ENCODE data around the gene FARSA.

Gene FARSA

DNA sequence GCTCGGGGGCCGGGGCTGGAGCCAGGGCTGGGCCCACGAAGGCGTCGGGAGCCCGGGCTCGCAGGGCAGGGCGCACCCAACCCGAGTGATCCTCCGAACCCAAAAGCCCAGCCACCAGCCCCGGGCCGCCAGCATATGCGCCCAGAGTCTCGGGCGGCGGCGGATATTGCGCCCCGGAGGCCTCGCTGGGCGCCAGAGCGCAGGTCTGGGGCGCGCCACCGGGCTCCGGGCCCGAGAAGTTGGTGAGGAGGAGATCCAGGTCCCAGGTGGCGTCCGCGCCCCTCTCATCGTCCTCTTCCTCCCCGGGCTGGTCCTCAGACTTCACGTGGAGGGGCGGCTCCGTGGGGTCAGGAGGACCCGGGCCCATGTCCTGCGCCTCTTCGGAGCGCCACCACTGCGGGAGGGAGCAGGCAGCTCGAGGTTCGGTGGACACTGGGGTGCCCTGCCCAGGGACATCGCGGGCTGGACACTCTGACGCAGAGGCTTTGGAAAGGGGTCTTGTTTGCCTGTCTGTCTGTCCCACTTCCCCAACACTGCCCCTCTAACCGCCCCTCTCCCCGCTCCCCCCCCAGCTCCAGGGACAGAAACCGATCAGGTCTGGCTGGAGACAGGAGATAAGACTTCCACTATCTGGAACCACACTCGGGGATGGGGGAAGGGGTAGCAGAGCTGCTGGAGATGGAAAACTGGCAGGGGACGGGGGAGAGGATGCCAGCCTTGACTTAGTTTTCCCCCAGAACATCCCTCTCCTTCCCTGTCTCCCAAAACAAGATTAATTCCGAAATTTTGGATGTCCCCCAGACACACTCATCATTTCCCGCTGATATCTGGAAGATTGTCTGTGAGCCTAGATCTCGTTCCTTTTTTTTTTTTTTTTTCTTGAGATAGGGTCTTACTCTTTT lies 47.5 kb downstream of the FARSA start:
- H3K4me3 ChIP-seq (ENCODE audit: low read depth, low read length) = peak overlapping the region; percentile 55
- no peak for DNase-seq
- TF ChIP-seq, protein P1, sequence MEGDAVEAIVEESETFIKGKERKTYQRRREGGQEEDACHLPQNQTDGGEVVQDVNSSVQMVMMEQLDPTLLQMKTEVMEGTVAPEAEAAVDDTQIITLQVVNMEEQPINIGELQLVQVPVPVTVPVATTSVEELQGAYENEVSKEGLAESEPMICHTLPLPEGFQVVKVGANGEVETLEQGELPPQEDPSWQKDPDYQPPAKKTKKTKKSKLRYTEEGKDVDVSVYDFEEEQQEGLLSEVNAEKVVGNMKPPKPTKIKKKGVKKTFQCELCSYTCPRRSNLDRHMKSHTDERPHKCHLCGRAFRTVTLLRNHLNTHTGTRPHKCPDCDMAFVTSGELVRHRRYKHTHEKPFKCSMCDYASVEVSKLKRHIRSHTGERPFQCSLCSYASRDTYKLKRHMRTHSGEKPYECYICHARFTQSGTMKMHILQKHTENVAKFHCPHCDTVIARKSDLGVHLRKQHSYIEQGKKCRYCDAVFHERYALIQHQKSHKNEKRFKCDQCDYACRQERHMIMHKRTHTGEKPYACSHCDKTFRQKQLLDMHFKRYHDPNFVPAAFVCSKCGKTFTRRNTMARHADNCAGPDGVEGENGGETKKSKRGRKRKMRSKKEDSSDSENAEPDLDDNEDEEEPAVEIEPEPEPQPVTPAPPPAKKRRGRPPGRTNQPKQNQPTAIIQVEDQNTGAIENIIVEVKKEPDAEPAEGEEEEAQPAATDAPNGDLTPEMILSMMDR (IDR thresholded peaks at IDR 0.05; ENCODE audit: low read depth, low read length) = no peak

DNA sequence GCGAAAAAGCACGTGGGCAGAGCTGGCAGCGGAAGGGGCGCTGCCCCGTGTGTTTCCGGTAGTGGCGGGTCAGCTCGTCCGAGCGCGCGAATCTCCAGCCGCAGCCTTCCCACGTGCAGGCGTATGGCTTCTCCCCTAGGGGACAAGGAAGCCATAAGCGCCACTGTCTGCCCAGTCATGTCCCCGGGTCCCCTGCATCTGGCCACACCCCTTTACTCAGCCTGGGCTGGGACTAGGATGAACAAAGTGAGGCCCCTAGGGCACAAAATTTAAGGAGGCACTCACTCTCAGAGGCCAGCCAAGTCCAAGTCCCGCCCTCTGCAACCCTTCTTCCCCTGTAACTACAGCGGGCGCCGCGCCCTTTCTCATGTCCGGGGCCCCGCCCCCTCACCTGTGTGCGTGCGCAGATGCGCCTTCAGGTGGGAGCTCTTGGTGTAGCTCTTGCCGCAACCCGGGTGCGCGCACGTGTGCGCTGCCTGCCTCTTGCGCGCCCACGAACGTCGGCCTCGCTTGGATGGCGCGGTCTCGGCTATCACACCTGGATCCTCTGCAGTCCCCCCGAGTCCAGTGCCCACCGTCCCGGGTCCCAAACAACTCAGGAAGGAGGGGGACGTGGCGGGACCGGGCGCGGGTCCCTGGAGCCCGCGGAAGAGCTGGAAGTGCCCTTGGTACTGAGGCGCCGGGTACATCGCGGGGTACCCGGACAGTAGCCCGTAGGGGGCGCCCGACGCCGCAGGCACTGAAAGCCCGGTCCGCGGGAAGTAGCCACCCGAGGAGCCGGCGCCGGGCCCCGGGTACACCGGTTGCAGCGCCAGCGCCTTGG lies 48.4 kb downstream of the FARSA start:
- Histone ChIP-seq H3K4me3 (ENCODE audit: low read depth, low read length) (peak overlapping the region; percentile 55), H3K9me3 (ENCODE audit: severe bottlenecking) (peaks cover 6% of the 10 kb centered on the region), H3K36me3 (no peaks in the 10 kb centered on the region), H3K27ac (peak overlapping the region; percentile 74), H3K27me3 (ENCODE audit: insufficient read depth, low read depth, severe bottlenecking) (no peaks in the 10 kb centered on the region)
- TF ChIP-seq, protein P1 (IDR thresholded peaks at IDR 0.05; ENCODE audit: low read depth, low read length) = peak; percentile 79
- DNase-seq = peak; percentile 94

More for the DNA sequence above, 47.5 kb downstream of the FARSA start:
- Histone ChIP-seq H3K36me3 (no peaks in the 10 kb centered on the region), H3K9me3 (ENCODE audit: severe bottlenecking) (peaks cover 6% of the 10 kb centered on the region), H3K27me3 (ENCODE audit: insufficient read depth, low read depth, severe bottlenecking) (no peaks in the 10 kb centered on the region), H3K27ac (peak overlapping the region; percentile 74)

DNA sequence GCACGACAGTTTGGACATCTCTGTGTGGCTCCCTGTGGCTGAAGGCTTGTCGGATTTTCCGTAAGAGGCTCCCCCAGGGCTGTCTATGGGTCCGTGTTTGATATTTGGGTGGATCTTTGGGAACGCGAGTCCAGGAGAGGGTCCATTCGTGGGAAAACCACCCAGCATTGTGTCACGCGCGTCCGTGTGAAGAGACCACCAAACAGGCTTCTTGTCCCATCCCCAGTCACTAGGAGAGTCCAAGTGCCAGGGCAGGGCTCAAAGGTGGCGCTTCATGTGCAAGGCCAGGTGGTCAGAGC lies 48.9 kb downstream of the FARSA start:
- DNase-seq = no peak
- Histone ChIP-seq H3K4me3 (ENCODE audit: low read depth, low read length) (no peak overlapping the region), H3K27me3 (ENCODE audit: insufficient read depth, low read depth, severe bottlenecking) (no peaks in the 10 kb centered on the region), H3K9me3 (ENCODE audit: severe bottlenecking) (peaks cover 6% of the 10 kb centered on the region), H3K27ac (peak overlapping the region; percentile 74), H3K36me3 (no peaks in the 10 kb centered on the region)
- TF ChIP-seq, protein P1 (IDR thresholded peaks at IDR 0.05; ENCODE audit: low read depth, low read length) = no peak

DNA sequence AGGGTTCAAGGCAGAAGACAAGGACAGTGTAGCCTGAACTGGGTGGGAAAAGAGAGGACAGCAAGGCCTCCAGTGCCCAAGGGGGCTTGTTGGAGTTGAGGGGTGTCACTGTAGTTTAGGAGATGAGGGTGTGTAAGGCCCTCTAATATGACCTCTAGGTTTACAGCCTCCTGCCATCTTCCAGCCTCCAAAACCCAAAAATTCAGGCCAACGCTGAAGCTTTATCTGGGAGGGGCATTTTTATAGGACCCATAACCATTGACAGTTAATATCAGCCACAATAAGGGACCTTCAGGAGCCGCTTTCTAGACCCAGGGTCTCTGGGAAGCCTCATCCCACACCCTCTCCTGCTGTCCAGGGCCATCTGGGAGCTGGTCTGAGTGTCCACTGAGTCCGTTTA lies 49.3 kb downstream of the FARSA start:
- H3K27ac ChIP-seq = no peak overlapping the region
- H3K36me3 ChIP-seq = no peaks in the 10 kb centered on the region
- H3K27me3 ChIP-seq (ENCODE audit: insufficient read depth, low read depth, severe bottlenecking) = no peaks in the 10 kb centered on the region
- peaks cover 6% of the 10 kb centered on the region for H3K9me3 ChIP-seq (ENCODE audit: severe bottlenecking)
- H3K4me3 ChIP-seq (ENCODE audit: low read depth, low read length) = no peak overlapping the region
- TF ChIP-seq, protein P1 (IDR thresholded peaks at IDR 0.05; ENCODE audit: low read depth, low read length) = no peak
- no peak for DNase-seq

DNA sequence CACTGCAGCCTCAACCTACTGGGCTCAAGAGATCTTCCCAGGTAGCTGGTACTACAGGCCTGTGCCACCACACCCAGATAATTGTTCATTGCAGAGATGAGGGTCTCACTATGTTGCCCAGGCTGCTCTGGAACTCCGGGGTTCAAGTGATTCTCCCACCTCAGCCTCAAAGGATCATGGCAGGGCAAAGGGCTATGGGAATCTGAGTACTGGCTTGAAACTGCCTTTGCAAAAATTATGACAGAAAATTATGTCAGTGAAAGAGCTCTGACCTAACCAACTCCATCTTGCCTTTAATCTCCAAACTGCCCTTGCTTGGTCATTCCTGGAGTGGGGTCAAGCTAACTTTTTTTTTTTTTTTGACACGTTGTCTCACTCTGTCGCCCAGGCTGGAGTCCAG lies 50.9 kb downstream of the FARSA start:
- H3K27me3 ChIP-seq (ENCODE audit: insufficient read depth, low read depth, severe bottlenecking) = no peaks in the 10 kb centered on the region
- H3K4me3 ChIP-seq (ENCODE audit: low read depth, low read length) = no peak overlapping the region
- TF ChIP-seq, protein P1 (IDR thresholded peaks at IDR 0.05; ENCODE audit: low read depth, low read length) = no peak
- no peak for DNase-seq
- no peak overlapping the region for H3K27ac ChIP-seq
- peaks cover 6% of the 10 kb centered on the region for H3K9me3 ChIP-seq (ENCODE audit: severe bottlenecking)
- H3K36me3 ChIP-seq = no peaks in the 10 kb centered on the region
